ENCODE data around the gene PIH1D2. TPM values are rescaled to one million over a fixed set of nuclear protein-coding genes. Genes with fewer than 3 reads are reported as not detected.

The PIH1D2 gene
- total RNA-seq, result 1 to 10 TPM in 1 of 2 donors, not detected in 1; 2.2 TPM

DNA sequence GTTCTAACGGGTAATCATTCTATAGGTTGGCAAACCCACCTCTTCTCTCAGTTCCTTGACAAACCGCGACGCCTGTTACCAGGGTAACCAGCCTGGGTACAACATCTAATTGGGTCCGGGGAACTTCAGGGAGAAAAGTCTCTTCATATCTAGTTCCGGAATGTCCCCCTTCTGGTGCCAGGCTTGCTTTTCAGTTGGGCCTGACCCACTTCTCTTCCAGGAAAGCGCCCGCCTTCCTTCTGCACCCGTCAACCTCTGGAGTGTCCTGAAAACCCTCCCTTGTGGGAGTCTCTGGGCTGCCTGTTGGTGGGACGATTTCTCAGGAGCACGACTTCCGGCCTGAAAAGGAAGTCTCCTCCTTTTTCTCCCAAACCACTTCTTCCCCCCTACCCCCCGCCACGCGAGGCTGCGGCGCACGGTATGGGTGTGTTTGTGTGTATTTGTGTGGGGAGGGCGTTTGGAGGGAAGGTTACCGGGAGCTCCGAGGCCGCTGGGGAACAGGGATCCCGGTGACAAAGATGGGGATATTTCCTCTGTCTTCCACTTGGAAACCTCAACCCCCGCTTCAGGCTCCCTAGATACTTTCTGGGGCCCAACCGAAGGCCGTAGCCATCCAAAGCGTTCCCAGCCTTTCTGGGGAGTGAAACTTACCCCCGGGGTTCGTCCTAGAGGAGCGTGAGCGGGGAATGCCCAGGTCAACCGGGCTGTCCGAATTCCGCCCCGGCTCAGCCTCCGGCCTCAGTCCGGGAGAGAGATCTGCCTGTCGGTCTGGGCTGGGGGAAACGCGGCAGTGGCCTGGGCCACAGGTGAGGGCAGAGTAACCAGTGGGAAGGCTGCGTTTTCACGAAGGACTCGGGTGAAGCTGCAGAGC lies at the start of gene PIH1D2, which contains the start of gene NKAPD1:
TSS of gene PIH1D2 (minus strand) at position 77 of the 871 bp plus-strand sequence. CDS start 843 bp downstream, outside the sequence.
TSS of gene NKAPD1 (plus strand) at position 359 of the 871 bp plus-strand sequence. CDS start 1,276 bp downstream, outside the sequence.
- H3K4me3 ChIP-seq, result peak within 1 kb of the TSS; percentile 99
- peaks cover 16 to 18% of the 10 kb centered on the region in 2 donors for H3K4me1 ChIP-seq (ENCODE audit: control insufficient read depth in 1 of 2, low read depth in 2 of 2)
- DNase-seq (ENCODE audit: low spot score) (peak; percentile 51), ATAC-seq (ENCODE audit: insufficient number of reproducible peaks, low FRiP score, low read depth) (peak; percentile 67)
- no peaks in the 10 kb centered on the region for H3K27me3 ChIP-seq (replicated peaks; ENCODE audit: insufficient read depth)
- peak within 1 kb of the TSS; percentile 75 to 94 for H3K27ac ChIP-seq
- TF ChIP-seq, protein P1, sequence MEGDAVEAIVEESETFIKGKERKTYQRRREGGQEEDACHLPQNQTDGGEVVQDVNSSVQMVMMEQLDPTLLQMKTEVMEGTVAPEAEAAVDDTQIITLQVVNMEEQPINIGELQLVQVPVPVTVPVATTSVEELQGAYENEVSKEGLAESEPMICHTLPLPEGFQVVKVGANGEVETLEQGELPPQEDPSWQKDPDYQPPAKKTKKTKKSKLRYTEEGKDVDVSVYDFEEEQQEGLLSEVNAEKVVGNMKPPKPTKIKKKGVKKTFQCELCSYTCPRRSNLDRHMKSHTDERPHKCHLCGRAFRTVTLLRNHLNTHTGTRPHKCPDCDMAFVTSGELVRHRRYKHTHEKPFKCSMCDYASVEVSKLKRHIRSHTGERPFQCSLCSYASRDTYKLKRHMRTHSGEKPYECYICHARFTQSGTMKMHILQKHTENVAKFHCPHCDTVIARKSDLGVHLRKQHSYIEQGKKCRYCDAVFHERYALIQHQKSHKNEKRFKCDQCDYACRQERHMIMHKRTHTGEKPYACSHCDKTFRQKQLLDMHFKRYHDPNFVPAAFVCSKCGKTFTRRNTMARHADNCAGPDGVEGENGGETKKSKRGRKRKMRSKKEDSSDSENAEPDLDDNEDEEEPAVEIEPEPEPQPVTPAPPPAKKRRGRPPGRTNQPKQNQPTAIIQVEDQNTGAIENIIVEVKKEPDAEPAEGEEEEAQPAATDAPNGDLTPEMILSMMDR (IDR thresholded peaks at IDR 0.05), result no peak
- H3K9me3 ChIP-seq, result no peaks in the 10 kb centered on the region
- peaks cover 11% of the 10 kb centered on the region for H3K36me3 ChIP-seq

DNA sequence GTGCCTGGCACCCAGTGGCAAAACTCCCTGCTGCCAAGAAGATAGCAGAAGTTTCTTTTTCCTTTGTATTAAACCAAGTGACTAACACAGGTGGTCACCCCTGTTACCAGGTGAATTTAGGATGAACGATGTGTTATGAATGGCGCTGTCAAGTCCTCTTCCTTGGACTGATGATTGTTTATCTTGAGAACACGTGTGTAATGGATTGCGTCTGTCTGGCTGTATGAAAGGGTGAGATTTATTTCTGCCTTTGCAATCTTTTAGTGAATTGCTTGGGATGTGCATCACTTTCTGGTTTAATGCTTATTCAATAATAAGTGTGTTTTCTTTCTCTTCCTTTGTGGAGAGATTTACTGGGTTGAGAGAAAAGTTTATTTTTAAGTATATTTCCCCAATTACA lies 49.3 kb upstream of the PIH1D2 start:
- TF ChIP-seq, protein P1 (IDR thresholded peaks at IDR 0.05), result no peak
- H3K4me1 ChIP-seq (ENCODE audit: control insufficient read depth in 1 of 2, low read depth in 2 of 2), result peaks cover 3 to 8% of the 10 kb centered on the region in 2 donors
- no peak overlapping the region for H3K4me3 ChIP-seq
- H3K27ac ChIP-seq, result no peak overlapping the region
- ATAC-seq (ENCODE audit: insufficient number of reproducible peaks, low FRiP score, low read depth) (no peak), DNase-seq (ENCODE audit: low spot score) (no peak)
- no peaks in the 10 kb centered on the region for H3K9me3 ChIP-seq
- H3K36me3 ChIP-seq, result no peaks in the 10 kb centered on the region
- no peaks in the 10 kb centered on the region for H3K27me3 ChIP-seq (replicated peaks; ENCODE audit: insufficient read depth)

DNA sequence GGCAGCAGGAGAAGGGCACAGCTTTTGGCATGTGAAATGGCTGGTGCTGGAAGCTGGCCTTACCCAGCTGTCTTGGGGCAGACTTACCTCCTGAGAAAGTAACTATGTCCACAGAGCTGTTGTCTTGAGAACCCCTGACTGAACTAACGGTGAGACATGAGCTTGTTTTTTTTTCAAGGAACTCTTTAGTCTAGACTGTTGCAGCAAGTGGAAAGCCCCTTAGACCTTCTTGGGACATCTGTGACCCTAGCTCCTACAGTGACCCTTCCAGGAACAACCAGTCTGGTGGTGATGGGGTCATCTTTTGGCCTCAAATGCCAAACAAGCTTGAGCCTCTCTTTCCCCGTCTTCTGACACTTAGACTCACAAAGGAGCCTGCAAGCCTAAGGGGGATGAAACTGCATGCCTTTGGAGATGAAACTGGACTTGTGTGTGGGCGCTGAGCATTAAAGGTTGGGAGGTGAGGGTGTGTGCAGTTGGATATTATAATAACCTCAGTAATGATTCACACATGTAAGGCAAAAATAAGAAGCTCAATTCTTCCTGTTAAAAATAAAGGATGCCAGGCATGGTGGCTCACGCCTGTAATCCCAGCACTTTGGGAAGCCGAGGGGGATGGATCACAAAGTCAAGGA lies 48.3 kb upstream of the PIH1D2 start:
- Histone ChIP-seq H3K36me3 (no peaks in the 10 kb centered on the region), H3K27me3 (replicated peaks; ENCODE audit: insufficient read depth) (no peaks in the 10 kb centered on the region), H3K4me1 (ENCODE audit: control insufficient read depth in 1 of 2, low read depth in 2 of 2) (peaks cover 3 to 8% of the 10 kb centered on the region in 2 donors), H3K4me3 (no peak overlapping the region), H3K9me3 (no peaks in the 10 kb centered on the region), H3K27ac (no peak overlapping the region)
- ATAC-seq (ENCODE audit: insufficient number of reproducible peaks, low FRiP score, low read depth) (no peak), DNase-seq (ENCODE audit: low spot score) (no peak)
- TF ChIP-seq, protein P1 (IDR thresholded peaks at IDR 0.05), result no peak

- H3K9me3 ChIP-seq, result no peaks in the 10 kb centered on the region
- TF ChIP-seq, protein P1 (IDR thresholded peaks at IDR 0.05), result no peak
- H3K27ac ChIP-seq, result no peak overlapping the region
- no peak overlapping the region for H3K4me3 ChIP-seq
- peaks cover 3 to 8% of the 10 kb centered on the region in 2 donors for H3K4me1 ChIP-seq (ENCODE audit: control insufficient read depth in 1 of 2, low read depth in 2 of 2)
- ATAC-seq (ENCODE audit: insufficient number of reproducible peaks, low FRiP score, low read depth) (no peak), DNase-seq (ENCODE audit: low spot score) (no peak)
- H3K27me3 ChIP-seq (replicated peaks; ENCODE audit: insufficient read depth), result no peaks in the 10 kb centered on the region
- H3K36me3 ChIP-seq, result no peaks in the 10 kb centered on the region
These were observed 44.4 kb upstream of the PIH1D2 start for GRCh38 chr11:112118176-112118575.

GRCh38 chr11:112115386-112115785 lies 41.6 kb upstream of the PIH1D2 start:
- no peak overlapping the region for H3K4me3 ChIP-seq
- peaks cover 0 to 5% of the 10 kb centered on the region in 2 donors for H3K4me1 ChIP-seq (ENCODE audit: control insufficient read depth in 1 of 2, low read depth in 2 of 2)
- DNase-seq (ENCODE audit: low spot score) (no peak), ATAC-seq (ENCODE audit: insufficient number of reproducible peaks, low FRiP score, low read depth) (no peak)
- no peak overlapping the region for H3K27ac ChIP-seq
- no peaks in the 10 kb centered on the region for H3K36me3 ChIP-seq
- H3K27me3 ChIP-seq (replicated peaks; ENCODE audit: insufficient read depth), result no peaks in the 10 kb centered on the region
- no peaks in the 10 kb centered on the region for H3K9me3 ChIP-seq
- TF ChIP-seq, protein P1 (IDR thresholded peaks at IDR 0.05), result no peak
